Ishikawa (cell line): ENCODE data around the gene APOL3.

Experiments used
- CEBPB ChIP-seq: IDR thresholded peaks from 2 replicates; pipeline ENCODE4 v1.6.1; 2012
- CREB1 ChIP-seq: IDR thresholded peaks from 2 replicates; pipeline ENCODE4 v1.6.1; 2012; ENCODE audit warnings: low read depth
- EGR1 ChIP-seq: IDR thresholded peaks from 2 replicates; pipeline ENCODE4 v1.6.1; 2012
- EP300 ChIP-seq: IDR thresholded peaks from 2 replicates; pipeline ENCODE4 v1.6.1; 2012; ENCODE audit warnings: borderline replicate concordance
- FOXM1 ChIP-seq: IDR thresholded peaks from 2 replicates; pipeline ENCODE4 v1.6.1; 2012; ENCODE audit warnings: low read depth, borderline replicate concordance
- NFIC ChIP-seq: IDR thresholded peaks from 2 replicates; pipeline ENCODE4 v1.6.1; 2012
- RAD21 ChIP-seq: IDR thresholded peaks from 2 replicates; pipeline ENCODE4 v1.6.1; 2012; ENCODE audit warnings: low read depth
- REST ChIP-seq: IDR thresholded peaks from 2 replicates; pipeline ENCODE4 v1.6.1; 2012; ENCODE audit warnings: low read depth, mild to moderate bottlenecking
- TAF1 ChIP-seq: IDR thresholded peaks from 2 replicates; pipeline ENCODE4 v1.6.1; 2012; ENCODE audit warnings: low read depth, mild to moderate bottlenecking
- TCF12 ChIP-seq: IDR thresholded peaks from 2 replicates; pipeline ENCODE4 v1.6.1; 2012; ENCODE audit warnings: low read depth
- TEAD4 ChIP-seq: IDR thresholded peaks from 2 replicates; pipeline ENCODE4 v1.6.1; 2012
- USF1 ChIP-seq: IDR thresholded peaks from 2 replicates; pipeline ENCODE4 v1.6.1; 2012
- YY1 ChIP-seq: IDR thresholded peaks from 2 replicates; pipeline ENCODE4 v1.6.1; 2012; ENCODE audit warnings: low read depth
- ZBTB7A ChIP-seq: IDR thresholded peaks from 2 replicates; pipeline ENCODE4 v1.6.1; 2012; ENCODE audit warnings: low read depth
- TF ChIP-seq, protein P1 (sequence below): IDR thresholded peaks from 2 replicates; pipeline ENCODE4 v1.6.1; 2012

The APOL3 gene

GRCh38 chr22:36148411-36148810 is 12.1 kb downstream of the APOL3 start:
- TF ChIP-seq REST, result no peak
- TF ChIP-seq TEAD4, result no peak
- TF ChIP-seq EGR1, result no peak
- no peak for TF ChIP-seq ZBTB7A
- no peak for TF ChIP-seq EP300
- TF ChIP-seq CREB1, result no peak
- no peak for TF ChIP-seq TCF12
- TF ChIP-seq RAD21, result no peak
- no peak for TF ChIP-seq USF1
- TF ChIP-seq FOXM1, result no peak
- no peak for TF ChIP-seq NFIC
- TF ChIP-seq TAF1, result no peak
- TF ChIP-seq, protein P1, sequence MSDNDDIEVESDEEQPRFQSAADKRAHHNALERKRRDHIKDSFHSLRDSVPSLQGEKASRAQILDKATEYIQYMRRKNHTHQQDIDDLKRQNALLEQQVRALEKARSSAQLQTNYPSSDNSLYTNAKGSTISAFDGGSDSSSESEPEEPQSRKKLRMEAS, result no peak
- no peak for TF ChIP-seq YY1
- TF ChIP-seq CEBPB, result no peak

- TF ChIP-seq EGR1 (no peak), FOXM1 (no peak), TEAD4 (no peak), EP300 (no peak), CEBPB (no peak), YY1 (no peak), CREB1 (no peak), RAD21 (no peak), USF1 (no peak), TAF1 (no peak), ZBTB7A (no peak), REST (no peak), NFIC (no peak), TCF12 (no peak)
- TF ChIP-seq, protein P1, result no peak
Measured at GRCh38 chr22:36147196-36147791, 13.3 kb downstream of the APOL3 start.

GRCh38 chr22:36145881-36146280 is 14.7 kb downstream of the APOL3 start:
- TF ChIP-seq USF1, result no peak
- no peak for TF ChIP-seq YY1
- TF ChIP-seq TAF1, result no peak

- TF ChIP-seq, protein P1, result no peak
- no peak for TF ChIP-seq REST
- no peak for TF ChIP-seq CEBPB
- no peak for TF ChIP-seq TAF1
- TF ChIP-seq EGR1, result no peak
- TF ChIP-seq ZBTB7A, result no peak
- peak; percentile 87 for TF ChIP-seq RAD21
Measured at GRCh38 chr22:36144886-36145541, 15.5 kb downstream of the APOL3 start.
